Measurements from ENCODE around the gene OR14J1. TPM values are rescaled to one million over a fixed set of nuclear protein-coding genes. Genes with fewer than 3 reads are reported as not detected.

Gene OR14J1
- not detected in 2 replicates for total RNA-seq
- polyA plus RNA-seq, result not detected in 2 replicates
- not detected in 2 replicates for polyA plus RNA-seq (2011; cell fraction: cytosol; rRNA removed)
- polyA plus RNA-seq (2011; cell fraction: nucleus; rRNA removed), result not detected in 2 replicates
- not detected in 2 replicates for polyA plus RNA-seq (2012)
- polyA minus RNA-seq, result not detected in 2 replicates
- polyA minus RNA-seq (2011; cell fraction: cytosol; rRNA and poly(A)+ RNA removed), result not detected
- not detected in 2 replicates for polyA minus RNA-seq (2011; cell fraction: nucleus; rRNA and poly(A)+ RNA removed)
- percentile 11 among the genes with signal in this experiment for Bru-seq, nascent RNA
- BruChase-seq, experiment 1, labeled RNA remaining after a 6-hour chase, result not detected
- BruChase-seq, experiment 2, labeled RNA remaining after a 2-hour chase, result not detected
- long read RNA-seq, result 0 reads

DNA sequence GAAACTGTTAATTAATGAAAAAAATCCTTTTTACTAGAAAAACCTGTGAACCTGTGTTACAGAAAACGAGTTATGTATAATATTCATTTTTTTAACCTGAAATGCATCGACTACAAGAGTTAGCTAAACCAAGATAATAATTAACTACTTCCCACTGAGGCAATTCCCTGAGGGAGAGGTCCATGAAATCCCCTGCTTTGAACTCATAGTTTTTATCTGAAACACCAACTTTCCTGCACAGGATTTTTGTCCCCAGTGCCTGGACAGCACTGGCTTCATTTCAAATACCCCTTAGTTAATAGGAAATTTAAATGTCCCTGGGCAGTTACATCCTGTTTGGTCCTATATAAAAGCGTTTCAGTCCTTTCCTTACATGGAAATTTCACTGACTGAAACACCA, at the start of gene OR14J1:
Gene OR14J1, plus strand, starts transcription at position 386 of the 400 bp plus-strand sequence. CDS start 4,989 bp downstream, outside the sequence.
- Histone ChIP-seq H3K4me1 (ENCODE audit: control insufficient read depth, extremely low read depth, insufficient read depth, low read length) (no peaks in the 10 kb centered on the region), H4K20me1 (replicated peaks; ENCODE audit: control insufficient read depth, extremely low read depth, insufficient read depth, low read length) (no peaks in the 10 kb centered on the region), H3K9ac (replicated peaks; ENCODE audit: extremely low read depth, insufficient read depth, low read length) (no peak within 1 kb of the TSS), H3K27me3 (ENCODE audit: control insufficient read depth in 2 of 2, insufficient read depth in 2 of 2, low read length in 2 of 2) (no peaks in the 10 kb centered on the region), H3K36me3 (ENCODE audit: control insufficient read depth in 2 of 2, extremely low read depth in 1 of 2, insufficient read depth in 2 of 2, low read length in 2 of 2) (no peaks in the 10 kb centered on the region), H2AFZ (ENCODE audit: low read depth, low read length) (no peak within 1 kb of the TSS), H3K79me2 (ENCODE audit: control insufficient read depth, insufficient read depth, low read length) (no peaks in the 10 kb centered on the region), H3K27ac (ENCODE audit: insufficient read depth, low read depth, low read length) (no peak within 1 kb of the TSS), H3K9me3 (replicated peaks; ENCODE audit: control insufficient read depth, insufficient read depth, low read length) (no peaks in the 10 kb centered on the region), H3K9me1 (replicated peaks; ENCODE audit: control insufficient read depth, extremely low read depth, insufficient read depth, low read length) (no peaks in the 10 kb centered on the region), H3K4me2 (ENCODE audit: insufficient read depth, low read length) (no peak within 1 kb of the TSS), H3K4me3 (replicated peaks in 1 of 3; ENCODE audit: insufficient read depth in 1 of 3, low read depth in 1 of 3, low read length in 3 of 3) (no peak within 1 kb of the TSS)
- TF ChIP-seq, protein P1, sequence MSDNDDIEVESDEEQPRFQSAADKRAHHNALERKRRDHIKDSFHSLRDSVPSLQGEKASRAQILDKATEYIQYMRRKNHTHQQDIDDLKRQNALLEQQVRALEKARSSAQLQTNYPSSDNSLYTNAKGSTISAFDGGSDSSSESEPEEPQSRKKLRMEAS (IDR thresholded peaks at IDR 0.05; ENCODE audit: insufficient read depth, insufficient read length), result no peak
- TF ChIP-seq FOS (IDR thresholded peaks at IDR 0.05; ENCODE audit: borderline replicate concordance, insufficient read depth, low read length), result no peak
- no peak for DNase-seq (ENCODE audit: low read depth, low spot score)
- FAIRE-seq, result no peak
- CTCF ChIA-PET, result no interaction called here
- no TSS peak for BruUV-seq (replicated peaks)
- intact Hi-C loops (cut with micrococcal nuclease), result no loop called here
- dilution Hi-C loops (cut with MboI; ENCODE audit: extremely low pct_ligation_motif_present, low sequenced_read_pairs), result no loop called here
- POLR2A ChIA-PET, result no interaction called here

GRCh38 chr6:29251736-29252135, 49.8 kb upstream of the OR14J1 start:
- no peaks in the 10 kb centered on the region for H3K27me3 ChIP-seq (ENCODE audit: control insufficient read depth in 2 of 2, insufficient read depth in 2 of 2, low read length in 2 of 2)

More at GRCh38 chr6:29251736-29252135, 49.8 kb upstream of the OR14J1 start:
- Histone ChIP-seq H3K9ac (replicated peaks; ENCODE audit: extremely low read depth, insufficient read depth, low read length) (no peak overlapping the region), H2AFZ (ENCODE audit: low read depth, low read length) (no peak overlapping the region), H4K20me1 (replicated peaks; ENCODE audit: control insufficient read depth, extremely low read depth, insufficient read depth, low read length) (no peaks in the 10 kb centered on the region), H3K27ac (ENCODE audit: insufficient read depth, low read depth, low read length) (no peak overlapping the region), H3K4me2 (ENCODE audit: insufficient read depth, low read length) (no peak overlapping the region), H3K79me2 (ENCODE audit: control insufficient read depth, insufficient read depth, low read length) (no peaks in the 10 kb centered on the region), H3K36me3 (ENCODE audit: control insufficient read depth in 2 of 2, extremely low read depth in 1 of 2, insufficient read depth in 2 of 2, low read length in 2 of 2) (no peaks in the 10 kb centered on the region), H3K9me3 (replicated peaks; ENCODE audit: control insufficient read depth, insufficient read depth, low read length) (peaks cover 2% of the 10 kb centered on the region), H3K9me1 (replicated peaks; ENCODE audit: control insufficient read depth, extremely low read depth, insufficient read depth, low read length) (no peaks in the 10 kb centered on the region), H3K4me3 (replicated peaks in 1 of 3; ENCODE audit: insufficient read depth in 1 of 3, low read depth in 1 of 3, low read length in 3 of 3) (no peak overlapping the region), H3K4me1 (ENCODE audit: control insufficient read depth, extremely low read depth, insufficient read depth, low read length) (no peaks in the 10 kb centered on the region)
- intact Hi-C loops (cut with micrococcal nuclease), result no loop called here
- no TSS peak for BruUV-seq (replicated peaks)
- POLR2A ChIA-PET, result no interaction called here
- FAIRE-seq (no peak), DNase-seq (ENCODE audit: low read depth, low spot score) (no peak)
- no peak for TF ChIP-seq MYC (IDR thresholded peaks at IDR 0.05; ENCODE audit: low read depth, low read length)
- TF ChIP-seq POLR2AphosphoS5 (IDR thresholded peaks at IDR 0.05; ENCODE audit: insufficient read depth, low read depth, low read length), result no peak
- no peak for TF ChIP-seq EZH2 (IDR thresholded peaks at IDR 0.05; ENCODE audit: borderline replicate concordance, low read depth, low read length, severe bottlenecking)
- TF ChIP-seq FOS (IDR thresholded peaks at IDR 0.05; ENCODE audit: borderline replicate concordance, insufficient read depth, low read length), result no peak
- no peak for TF ChIP-seq JUN (IDR thresholded peaks at IDR 0.05; ENCODE audit: borderline replicate concordance, insufficient read depth, insufficient read length, low read depth)
- no peak for TF ChIP-seq POLR2A (IDR thresholded peaks at IDR 0.05; ENCODE audit: low read depth, low read length)
- no peak for TF ChIP-seq GATA2 (IDR thresholded peaks at IDR 0.05; ENCODE audit: insufficient read depth, insufficient read length, low read depth, low read length)
- TF ChIP-seq, protein P1 (IDR thresholded peaks at IDR 0.05; ENCODE audit: insufficient read depth, insufficient read length), result no peak
- CTCF ChIA-PET, result no interaction called here
- dilution Hi-C loops (cut with MboI; ENCODE audit: extremely low pct_ligation_motif_present, low sequenced_read_pairs), result no loop called here
